ENCODE results near the gene STARD3NL.
"Not testable (repeated sequence)": the region's sequence is repeated elsewhere in the genome, so short reads cannot be mapped to it uniquely, and the experiment has no call there.

DNA sequence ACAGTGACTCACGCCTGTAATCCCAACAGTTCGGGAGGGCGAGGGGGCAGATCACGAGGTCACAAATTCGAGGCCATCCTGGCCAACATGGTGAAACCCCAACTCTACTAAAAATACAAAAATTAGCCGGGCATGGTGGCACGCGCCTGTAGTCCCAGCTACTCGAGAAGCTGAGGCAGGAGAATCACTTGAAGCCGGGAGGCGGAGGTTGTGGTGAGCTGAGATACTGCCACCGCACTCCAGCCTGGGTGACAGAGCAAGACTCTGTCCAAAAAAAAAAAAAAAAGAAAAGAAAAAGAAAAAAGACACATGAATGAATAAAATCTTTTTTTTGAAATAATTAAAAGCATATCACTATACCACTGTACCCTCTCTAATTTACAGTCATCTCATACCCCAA, 83.6 kb downstream of the STARD3NL start:
- TF ChIP-seq POLR2AphosphoS5, POLR2A (IDR thresholded peaks at IDR 0.05; ENCODE audit: low read depth, low read length): not testable (repeated sequence)
